Bone marrow (tissue), 2 donors: ENCODE data around the gene KLC1.

ENCODE experiments used
- DNase-seq, 2 donors: peaks; one replicate each; lab custom pipeline; 2025; lab: John Stamatoyannopoulos, UW

The KLC1 gene

GRCh38 chr14:103721334-103722120 is 92.5 kb downstream of the KLC1 start:
- DNase-seq: no peak

GRCh38 chr14:103723748-103724081 is 94.7 kb downstream of the KLC1 start:
- no peak for DNase-seq

- DNase-seq: no peak
Observed at GRCh38 chr14:103724116-103724515, 95.1 kb downstream of the KLC1 start.

GRCh38 chr14:103725001-103725682 is 96.1 kb downstream of the KLC1 start:
- no peak for DNase-seq

GRCh38 chr14:103725739-103726395 is 96.9 kb downstream of the KLC1 start:
- no peak for DNase-seq

- no peak for DNase-seq
Observed at GRCh38 chr14:103726474-103726873, 97.5 kb downstream of the KLC1 start.

GRCh38 chr14:103727313-103727980 is 98.4 kb downstream of the KLC1 start:
- no peak for DNase-seq

- no peak for DNase-seq
Observed at GRCh38 chr14:103728141-103728540, 99.1 kb downstream of the KLC1 start.

GRCh38 chr14:103728721-103729120 is 99.7 kb downstream of the KLC1 start:
- no peak for DNase-seq

- no peak for DNase-seq
Observed at GRCh38 chr14:103729496-103730448, 100.8 kb downstream of the KLC1 start.

GRCh38 chr14:103730490-103731035 is 101.6 kb downstream of the KLC1 start:
- DNase-seq: no peak

- DNase-seq: no peak
Observed at GRCh38 chr14:103731481-103731880, 102.5 kb downstream of the KLC1 start.

- DNase-seq: no peak
Observed at GRCh38 chr14:103731916-103732867, 103.2 kb downstream of the KLC1 start.

GRCh38 chr14:103732868-103733620 is 104.0 kb downstream of the KLC1 start:
- no peak for DNase-seq

GRCh38 chr14:103733651-103734050 is 104.6 kb downstream of the KLC1 start:
- DNase-seq: no peak

GRCh38 chr14:103734081-103734888 is 105.3 kb downstream of the KLC1 start:
- no peak for DNase-seq

- no peak for DNase-seq
Observed at GRCh38 chr14:103735022-103735421, 106.0 kb downstream of the KLC1 start.

GRCh38 chr14:103735439-103735814 is 106.4 kb downstream of the KLC1 start:
- no peak for DNase-seq
